BJ (cell line): Measurements from ENCODE around the gene UBALD1. TPM values are rescaled to one million over a fixed set of nuclear protein-coding genes. Genes with fewer than 3 reads are reported as not detected.

Experiments used
- CTCF ChIA-PET: fragments of 350-600 bp; formaldehyde crosslinking; extraction: SDS; loops from one replicate; lab custom pipeline; 2021; ENCODE audit warnings: antibody characterized with exemption, inconsistent platforms; lab: Yijun Ruan, JAX
- POLR2A ChIA-PET: fragments of 300-600 bp; sonication (Branson Sonifier 250); formaldehyde crosslinking; extraction: SDS; loops from one replicate; lab custom pipeline; 2021; ENCODE audit warnings: antibody characterized with exemption; lab: Charles Lee
- DNase-seq: peaks from one replicate; pipeline ENCODE4 v3.0.0-alpha.2; 2011; ENCODE audit warnings: low read depth
- H3K27me3 ChIP-seq: 2 replicates; pipeline ENCODE4 v1.6.0; 2011; ENCODE audit warnings: low read length; ENCODE audit not compliant: control insufficient read depth, insufficient read depth
- H3K36me3 ChIP-seq: 2 replicates; pipeline ENCODE4 v1.5.1; 2011; ENCODE audit warnings: low read length; ENCODE audit not compliant: control insufficient read depth, insufficient read depth
- H3K4me3 ChIP-seq: 2 replicates; pipeline ENCODE4 v1.5.1; 2011; ENCODE audit warnings: low read depth, mild to moderate bottlenecking, control low read depth, low read length
- polyA plus RNA-seq: library from polyadenylated mRNA; depleted of rRNA; stranded (reverse); fragments of >200 nt; gene quantifications from 2 replicates; pipeline ENCODE4 v1.2.3, GENCODE V29; 2011
- TF ChIP-seq, protein P1 (sequence below): IDR thresholded peaks from 2 replicates; pipeline ENCODE4 v1.5.1; 2011; ENCODE audit warnings: low read depth, mild to moderate bottlenecking, control low read depth, inconsistent platforms, low read length, moderate library complexity; ENCODE audit not compliant: insufficient read depth

UBALD1 gene
- polyA plus RNA-seq, 1 experiment = 11.6 TPM

DNA sequence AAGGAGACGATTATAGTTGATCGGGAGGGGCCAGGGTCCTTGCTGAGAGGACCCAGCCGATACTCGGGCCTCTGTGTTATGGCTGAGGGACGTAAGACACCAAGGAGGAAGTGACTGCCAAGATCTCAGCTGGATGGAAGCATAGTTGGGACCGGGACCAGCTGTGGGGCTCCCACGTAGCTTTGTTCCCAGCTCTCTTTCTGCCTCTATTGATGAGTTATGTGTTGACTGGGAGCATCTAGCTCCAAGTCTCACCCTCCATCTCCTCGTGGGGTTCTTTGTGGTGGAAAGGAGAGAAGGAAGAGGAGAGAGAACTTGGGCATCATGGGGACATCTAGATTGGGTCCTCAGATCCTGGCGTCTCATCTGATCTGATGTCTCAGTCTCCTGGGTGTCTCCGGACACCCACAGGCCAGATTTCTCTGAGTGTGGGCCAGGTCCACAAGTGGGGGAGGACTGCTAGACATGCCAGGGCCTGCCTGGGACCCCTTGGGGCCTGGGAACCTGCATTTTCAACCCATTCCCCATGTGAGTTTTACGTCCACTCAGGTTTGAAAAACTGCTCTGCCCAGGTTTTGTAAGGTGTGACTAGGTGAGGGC, 11.0 kb upstream of the UBALD1 start:
- POLR2A ChIA-PET = interaction anchor here (0.5 kb wide), 1 partner anchor 1467 kb away, joined by 7 read pairs; no protein-coding TSS in a partner anchor

DNA sequence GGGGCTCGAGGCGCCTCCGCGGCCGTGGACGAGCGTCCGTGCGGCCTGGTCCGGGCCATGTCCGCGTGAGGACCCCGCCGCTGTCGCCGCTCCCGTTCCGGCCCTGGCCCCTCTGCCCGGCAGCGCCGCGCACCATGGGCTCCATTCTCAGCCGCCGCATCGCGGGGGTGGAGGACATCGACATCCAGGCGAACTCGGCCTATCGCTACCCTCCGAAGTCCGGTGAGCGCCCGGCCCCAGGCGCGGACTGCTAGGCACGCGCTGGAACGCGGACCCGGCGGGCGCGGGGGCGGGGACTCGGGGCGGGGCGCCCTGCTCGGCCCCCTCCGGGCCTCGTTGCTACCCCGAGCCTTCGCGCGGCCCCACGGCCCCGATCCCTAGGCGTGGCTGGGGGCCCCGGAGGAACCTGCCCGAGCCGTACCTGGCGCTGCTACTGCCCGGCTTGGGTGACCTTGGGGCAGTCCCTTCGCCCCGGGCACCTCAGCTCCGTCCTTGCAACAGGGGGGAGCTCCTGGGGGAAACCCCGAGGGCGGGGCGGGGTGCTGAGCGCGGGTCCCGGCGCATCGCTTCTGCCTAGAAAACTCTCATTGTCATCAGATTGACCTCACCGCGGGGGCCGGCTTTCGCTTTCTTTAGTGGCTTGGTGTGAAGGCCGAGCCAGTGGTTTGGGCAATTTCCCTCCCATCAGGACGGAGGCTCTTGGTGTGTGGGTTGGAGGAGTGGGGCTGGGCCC, 10.3 kb upstream of the UBALD1 start:
- POLR2A ChIA-PET = no interaction called here
- Histone ChIP-seq H3K4me3 (peak overlapping the region; percentile 98), H3K27me3 (no peaks in the 10 kb centered on the region), H3K36me3 (no peaks in the 10 kb centered on the region)
- no peak for DNase-seq
- TF ChIP-seq, protein P1, sequence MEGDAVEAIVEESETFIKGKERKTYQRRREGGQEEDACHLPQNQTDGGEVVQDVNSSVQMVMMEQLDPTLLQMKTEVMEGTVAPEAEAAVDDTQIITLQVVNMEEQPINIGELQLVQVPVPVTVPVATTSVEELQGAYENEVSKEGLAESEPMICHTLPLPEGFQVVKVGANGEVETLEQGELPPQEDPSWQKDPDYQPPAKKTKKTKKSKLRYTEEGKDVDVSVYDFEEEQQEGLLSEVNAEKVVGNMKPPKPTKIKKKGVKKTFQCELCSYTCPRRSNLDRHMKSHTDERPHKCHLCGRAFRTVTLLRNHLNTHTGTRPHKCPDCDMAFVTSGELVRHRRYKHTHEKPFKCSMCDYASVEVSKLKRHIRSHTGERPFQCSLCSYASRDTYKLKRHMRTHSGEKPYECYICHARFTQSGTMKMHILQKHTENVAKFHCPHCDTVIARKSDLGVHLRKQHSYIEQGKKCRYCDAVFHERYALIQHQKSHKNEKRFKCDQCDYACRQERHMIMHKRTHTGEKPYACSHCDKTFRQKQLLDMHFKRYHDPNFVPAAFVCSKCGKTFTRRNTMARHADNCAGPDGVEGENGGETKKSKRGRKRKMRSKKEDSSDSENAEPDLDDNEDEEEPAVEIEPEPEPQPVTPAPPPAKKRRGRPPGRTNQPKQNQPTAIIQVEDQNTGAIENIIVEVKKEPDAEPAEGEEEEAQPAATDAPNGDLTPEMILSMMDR = no peak
- CTCF ChIA-PET = interaction anchor here (0.6 to 1.9 kb wide), 16 partner anchors 8 to 438 kb away, joined by 3 to 22 read pairs (median 4); partner anchors contain the start of gene UBALD1

More for the DNA sequence above, 11.0 kb upstream of the UBALD1 start:
- TF ChIP-seq, protein P1 = no peak
- Histone ChIP-seq H3K4me3 (peak overlapping the region; percentile 98), H3K27me3 (no peaks in the 10 kb centered on the region), H3K36me3 (no peaks in the 10 kb centered on the region)
- DNase-seq = no peak
- CTCF ChIA-PET = interaction anchor here (1.6 kb wide), 1 partner anchor 12 kb away, joined by 4 read pairs; no protein-coding TSS in a partner anchor

DNA sequence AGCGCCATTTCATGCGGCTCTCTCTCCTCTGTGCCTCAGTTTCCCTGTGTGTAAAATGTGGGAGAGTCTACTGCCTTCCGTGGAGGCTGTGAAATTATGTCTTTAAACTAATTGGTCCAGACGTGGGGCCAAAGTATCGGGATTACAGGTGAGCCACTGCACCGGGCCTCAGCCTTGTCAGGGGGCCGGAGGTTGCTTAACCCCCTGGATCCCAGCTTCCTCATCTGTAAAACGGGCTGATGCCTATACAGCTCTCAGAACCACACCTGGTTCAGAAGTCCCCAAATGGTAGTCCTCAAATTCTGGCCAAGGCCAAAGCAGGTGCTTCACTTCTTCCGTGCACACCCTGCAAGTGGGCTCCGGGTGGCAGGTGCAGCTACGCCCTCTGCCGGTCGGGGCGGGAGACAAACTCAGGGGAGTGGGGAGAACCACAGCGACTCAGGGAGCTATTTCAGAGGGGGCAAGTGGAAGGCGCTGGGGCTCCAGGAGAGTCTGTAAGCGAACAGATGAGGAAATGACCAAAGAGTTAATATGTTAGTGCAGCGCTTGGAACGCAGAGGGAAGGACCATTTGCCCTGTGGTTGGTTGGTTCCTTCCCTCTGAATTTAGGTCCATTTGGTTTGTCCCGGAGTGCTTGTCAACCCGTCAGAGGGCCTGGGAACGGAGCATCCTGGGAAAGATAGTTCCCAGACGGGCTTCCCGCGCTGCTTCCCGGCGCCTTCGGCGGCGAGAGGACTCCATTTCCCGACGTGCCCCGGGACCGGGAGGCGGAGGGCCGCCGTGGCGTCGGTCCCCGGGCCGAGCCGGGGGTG, 9.5 kb upstream of the UBALD1 start, which contains the start of gene MGRN1:
TSS of gene MGRN1 (plus strand) at position 812 of the 812 bp plus-strand sequence. CDS start 135 bp downstream, outside the sequence.
- ChIA-PET POLR2A (no interaction called here), CTCF (interaction anchor here (0.6 to 1.9 kb wide), 18 partner anchors 9 to 438 kb away, joined by 3 to 22 read pairs (median 4); partner anchors contain the start of gene UBALD1)
- Histone ChIP-seq H3K36me3 (no peaks in the 10 kb centered on the region), H3K4me3 (peak within 1 kb of the TSS; percentile 98), H3K27me3 (no peaks in the 10 kb centered on the region)
- TF ChIP-seq, protein P1 = peak; percentile 99
- DNase-seq = peak; percentile 91

DNA sequence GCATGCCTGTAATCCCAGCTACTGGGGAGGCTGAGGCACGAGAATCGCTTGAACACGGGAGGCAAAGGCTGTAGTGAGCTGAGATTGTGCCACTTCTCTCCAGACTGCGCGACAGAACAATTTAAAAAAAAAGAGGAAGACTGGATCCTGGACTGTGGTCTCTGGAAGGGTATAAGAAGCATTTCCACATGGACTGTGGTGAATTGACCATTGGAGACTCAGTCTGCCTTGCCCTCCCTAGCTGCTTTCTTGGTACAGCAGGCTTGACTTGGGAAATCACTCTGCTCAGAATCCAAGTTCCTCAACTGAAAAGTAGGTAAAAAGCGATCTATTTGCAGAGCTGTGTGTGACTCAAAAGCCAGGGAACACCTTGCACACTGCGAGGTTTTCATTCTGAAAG, 8.9 kb upstream of the UBALD1 start:
- DNase-seq = no peak
- no peaks in the 10 kb centered on the region for H3K36me3 ChIP-seq
- TF ChIP-seq, protein P1 = no peak
- ChIA-PET CTCF (interaction anchor here (0.8 to 1.9 kb wide), 15 partner anchors 9 to 117 kb away, joined by 3 to 22 read pairs (median 5); partner anchors contain the start of gene UBALD1), POLR2A (no interaction called here)
- H3K4me3 ChIP-seq = no peak overlapping the region
- no peaks in the 10 kb centered on the region for H3K27me3 ChIP-seq
